ENCODE data around the gene LMX1A.

LMX1A gene

GRCh38 chr1:165287329-165287728 is 69.2 kb downstream of the LMX1A start:
- no peaks in the 10 kb centered on the region for H3K4me1 ChIP-seq (ENCODE audit: insufficient read depth, low read length, poor library complexity, severe bottlenecking)
- no peak overlapping the region for H2AFZ ChIP-seq (ENCODE audit: low read length)
- no peaks in the 10 kb centered on the region for H3K27me3 ChIP-seq (ENCODE audit: insufficient read depth, low read length, poor library complexity, severe bottlenecking)
- H3K79me2 ChIP-seq (ENCODE audit: insufficient read depth, low read length): no peaks in the 10 kb centered on the region
- no peaks in the 10 kb centered on the region for H3K9me3 ChIP-seq (ENCODE audit: insufficient read depth, low read depth, low read length)
- no peaks in the 10 kb centered on the region for H3F3A ChIP-seq (ENCODE audit: low read depth)
- H3K9me2 ChIP-seq (replicated peaks; ENCODE audit: low read depth, low read length): no peaks in the 10 kb centered on the region
- H3K4me3 ChIP-seq (ENCODE audit: low read length, poor library complexity, severe bottlenecking): no peak overlapping the region
- H3K36me3 ChIP-seq (ENCODE audit: insufficient read depth, low read length): no peaks in the 10 kb centered on the region
- TF ChIP-seq, protein P1, sequence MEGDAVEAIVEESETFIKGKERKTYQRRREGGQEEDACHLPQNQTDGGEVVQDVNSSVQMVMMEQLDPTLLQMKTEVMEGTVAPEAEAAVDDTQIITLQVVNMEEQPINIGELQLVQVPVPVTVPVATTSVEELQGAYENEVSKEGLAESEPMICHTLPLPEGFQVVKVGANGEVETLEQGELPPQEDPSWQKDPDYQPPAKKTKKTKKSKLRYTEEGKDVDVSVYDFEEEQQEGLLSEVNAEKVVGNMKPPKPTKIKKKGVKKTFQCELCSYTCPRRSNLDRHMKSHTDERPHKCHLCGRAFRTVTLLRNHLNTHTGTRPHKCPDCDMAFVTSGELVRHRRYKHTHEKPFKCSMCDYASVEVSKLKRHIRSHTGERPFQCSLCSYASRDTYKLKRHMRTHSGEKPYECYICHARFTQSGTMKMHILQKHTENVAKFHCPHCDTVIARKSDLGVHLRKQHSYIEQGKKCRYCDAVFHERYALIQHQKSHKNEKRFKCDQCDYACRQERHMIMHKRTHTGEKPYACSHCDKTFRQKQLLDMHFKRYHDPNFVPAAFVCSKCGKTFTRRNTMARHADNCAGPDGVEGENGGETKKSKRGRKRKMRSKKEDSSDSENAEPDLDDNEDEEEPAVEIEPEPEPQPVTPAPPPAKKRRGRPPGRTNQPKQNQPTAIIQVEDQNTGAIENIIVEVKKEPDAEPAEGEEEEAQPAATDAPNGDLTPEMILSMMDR (conservative IDR thresholded peaks at IDR 0.05; ENCODE audit: low read length): no peak
- TF ChIP-seq EZH2phosphoT487 (IDR thresholded peaks at IDR 0.05; ENCODE audit: borderline replicate concordance): no peak
- H3K4me2 ChIP-seq (ENCODE audit: low read depth, low read length, poor library complexity, severe bottlenecking): no peak overlapping the region
- H4K20me1 ChIP-seq (ENCODE audit: insufficient read depth, low read length, poor library complexity, severe bottlenecking): no peaks in the 10 kb centered on the region
- H3K9ac ChIP-seq (ENCODE audit: low read depth, low read length, poor library complexity, severe bottlenecking): no peak overlapping the region

DNA sequence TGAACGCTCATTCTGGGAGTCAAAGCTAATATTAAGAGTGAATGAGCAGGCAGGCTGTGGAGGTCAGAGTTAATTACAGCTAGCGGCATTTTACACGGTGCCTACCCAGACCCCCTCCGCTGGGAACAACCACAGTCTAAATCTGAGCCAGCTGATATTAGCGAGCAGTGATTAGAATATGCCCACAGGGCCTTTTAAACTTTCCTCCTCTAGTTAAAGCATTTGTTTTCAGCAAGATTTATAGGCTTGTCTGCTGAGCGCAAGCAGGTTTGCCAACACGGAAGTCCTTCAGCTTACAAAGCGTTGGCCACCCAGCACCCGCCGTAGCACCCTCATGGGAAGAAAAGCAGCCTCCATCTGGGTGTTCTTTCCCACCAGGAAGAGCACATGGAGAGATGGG is 72.1 kb downstream of the LMX1A start:
- Histone ChIP-seq H3K79me2 (ENCODE audit: insufficient read depth, low read length) (no peaks in the 10 kb centered on the region), H3F3A (ENCODE audit: low read depth) (no peaks in the 10 kb centered on the region), H3K4me1 (ENCODE audit: insufficient read depth, low read length, poor library complexity, severe bottlenecking) (no peaks in the 10 kb centered on the region), H3K9me2 (replicated peaks; ENCODE audit: low read depth, low read length) (no peaks in the 10 kb centered on the region), H3K36me3 (ENCODE audit: insufficient read depth, low read length) (no peaks in the 10 kb centered on the region), H3K4me3 (ENCODE audit: low read length, poor library complexity, severe bottlenecking) (no peak overlapping the region), H3K9ac (ENCODE audit: low read depth, low read length, poor library complexity, severe bottlenecking) (no peak overlapping the region), H2AFZ (ENCODE audit: low read length) (no peak overlapping the region), H3K27me3 (ENCODE audit: insufficient read depth, low read length, poor library complexity, severe bottlenecking) (no peaks in the 10 kb centered on the region), H4K20me1 (ENCODE audit: insufficient read depth, low read length, poor library complexity, severe bottlenecking) (no peaks in the 10 kb centered on the region), H3K9me3 (ENCODE audit: insufficient read depth, low read depth, low read length) (no peaks in the 10 kb centered on the region), H3K4me2 (ENCODE audit: low read depth, low read length, poor library complexity, severe bottlenecking) (no peak overlapping the region)
- TF ChIP-seq, protein P1 (conservative IDR thresholded peaks at IDR 0.05; ENCODE audit: low read length): no peak

- H2AFZ ChIP-seq (ENCODE audit: low read length): no peak overlapping the region
- no peak overlapping the region for H3K4me2 ChIP-seq (ENCODE audit: low read depth, low read length, poor library complexity, severe bottlenecking)
- no peaks in the 10 kb centered on the region for H3K79me2 ChIP-seq (ENCODE audit: insufficient read depth, low read length)
- no peaks in the 10 kb centered on the region for H3F3A ChIP-seq (ENCODE audit: low read depth)
- no peaks in the 10 kb centered on the region for H3K9me3 ChIP-seq (ENCODE audit: insufficient read depth, low read depth, low read length)
- no peaks in the 10 kb centered on the region for H4K20me1 ChIP-seq (ENCODE audit: insufficient read depth, low read length, poor library complexity, severe bottlenecking)
- H3K4me3 ChIP-seq (ENCODE audit: low read length, poor library complexity, severe bottlenecking): no peak overlapping the region
- H3K9me2 ChIP-seq (replicated peaks; ENCODE audit: low read depth, low read length): no peaks in the 10 kb centered on the region
- no peak for TF ChIP-seq EZH2phosphoT487 (IDR thresholded peaks at IDR 0.05; ENCODE audit: borderline replicate concordance)
- TF ChIP-seq, protein P1 (conservative IDR thresholded peaks at IDR 0.05; ENCODE audit: low read length): no peak
- H3K4me1 ChIP-seq (ENCODE audit: insufficient read depth, low read length, poor library complexity, severe bottlenecking): no peaks in the 10 kb centered on the region
- H3K9ac ChIP-seq (ENCODE audit: low read depth, low read length, poor library complexity, severe bottlenecking): no peak overlapping the region
- no peaks in the 10 kb centered on the region for H3K27me3 ChIP-seq (ENCODE audit: insufficient read depth, low read length, poor library complexity, severe bottlenecking)
- no peaks in the 10 kb centered on the region for H3K36me3 ChIP-seq (ENCODE audit: insufficient read depth, low read length)
Measured at GRCh38 chr1:165281207-165281901, 75.2 kb downstream of the LMX1A start.
